ENCODE measurements around the gene ALDH3B1. TPM values are rescaled to one million over a fixed set of nuclear protein-coding genes. Genes with fewer than 3 reads are reported as not detected.

The ALDH3B1 gene
- total and polyA plus RNA-seq, 10 of the 15 experiments (the other 5 are each of a cell fraction or from before 2014, with no cell fraction given): 0.03 to 0.37 (median 0.17) TPM; not detected in 3

GRCh38 chr11:67999704-68000103, 10.4 kb upstream of the ALDH3B1 start (continued):
- no peak for TF ChIP-seq NKRF (conservative IDR thresholded peaks at IDR 0.05)
- TF ChIP-seq ZBTB33 (IDR thresholded peaks at IDR 0.05): no peak
- TF ChIP-seq CEBPB (IDR thresholded peaks at IDR 0.05; ENCODE audit: borderline replicate concordance in 1 of 2, low read depth in 2 of 2, low read length in 2 of 2): no peak
- TF ChIP-seq TCF3 (IDR thresholded peaks at IDR 0.05; ENCODE audit: borderline replicate concordance, insufficient read depth, low read depth, low read length): no peak
- no peak for TF ChIP-seq BACH1 (IDR thresholded peaks at IDR 0.05; ENCODE audit: borderline replicate concordance)
- TF ChIP-seq IRF5 (IDR thresholded peaks at IDR 0.05; ENCODE audit: borderline replicate concordance): no peak
- no peak for TF ChIP-seq SIX5 (IDR thresholded peaks at IDR 0.05; ENCODE audit: low read depth, low read length, severe bottlenecking)
- no peak for TF ChIP-seq KDM1A (IDR thresholded peaks at IDR 0.05; ENCODE audit: borderline replicate concordance)
